ENCODE measurements around the gene TESMIN. TPM values are rescaled to one million over a fixed set of nuclear protein-coding genes. Genes with fewer than 3 reads are reported as not detected.
A peak's percentile ranks its signal among the peaks of the same experiment; 100 is the strongest.

The TESMIN gene
- polyA plus RNA-seq, 5 donors: 10.2 to 14.7 (median 11.4) TPM

GRCh38 chr11:68762481-68762880, 11.2 kb upstream of the TESMIN start:
- DNase-seq: no peak

GRCh38 chr11:68761801-68762200, 10.5 kb upstream of the TESMIN start:
- no peak for DNase-seq

DNA sequence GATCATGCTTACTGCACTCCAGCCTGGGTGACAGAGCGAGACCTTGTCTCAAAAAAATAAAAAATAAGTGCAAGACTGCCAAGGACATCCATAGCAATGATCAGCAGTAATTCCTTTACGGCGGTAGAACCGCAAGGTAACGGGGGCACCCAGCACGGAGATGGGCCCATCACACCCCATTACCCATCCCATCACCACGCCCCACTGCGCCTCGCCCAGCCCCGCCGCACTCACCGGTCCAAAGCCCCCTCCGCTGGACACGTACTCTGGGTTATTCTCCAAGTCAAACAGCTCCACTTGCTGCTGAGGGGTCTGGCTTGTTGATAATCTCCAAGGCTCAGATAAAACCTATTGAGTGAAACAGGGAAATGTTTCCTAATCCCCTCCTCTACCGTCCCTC, 8.7 kb upstream of the TESMIN start:
- no peak for DNase-seq

GRCh38 chr11:68757711-68758110, 6.4 kb upstream of the TESMIN start:
- DNase-seq: no peak

GRCh38 chr11:68756171-68756766, 4.9 kb upstream of the TESMIN start:
- no peak for DNase-seq

GRCh38 chr11:68753300-68753699, 2.0 kb upstream of the TESMIN start:
- DNase-seq: no peak

DNA sequence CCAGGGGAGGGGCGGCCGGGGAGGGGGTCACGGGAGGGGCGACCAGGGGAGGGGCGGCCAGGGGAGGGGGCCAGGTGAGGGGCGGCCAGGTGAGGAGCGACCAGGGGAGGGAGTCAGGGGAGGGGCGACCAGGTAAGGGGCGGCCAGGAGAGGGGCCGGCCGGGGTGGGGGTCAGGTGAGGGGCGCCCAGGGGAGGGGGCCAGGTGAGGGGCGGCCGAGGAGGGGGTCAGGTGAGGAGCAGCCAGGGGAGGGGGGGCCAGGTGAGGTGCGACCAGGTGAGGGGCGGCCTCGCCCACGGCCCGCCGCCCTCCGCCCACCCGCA, 355 bp downstream of the TESMIN start:
- DNase-seq: no peak

GRCh38 chr11:68750195-68751003, 921 bp downstream of the TESMIN start:
- DNase-seq: peak in 1 of 2 donors; percentile 15

DNA sequence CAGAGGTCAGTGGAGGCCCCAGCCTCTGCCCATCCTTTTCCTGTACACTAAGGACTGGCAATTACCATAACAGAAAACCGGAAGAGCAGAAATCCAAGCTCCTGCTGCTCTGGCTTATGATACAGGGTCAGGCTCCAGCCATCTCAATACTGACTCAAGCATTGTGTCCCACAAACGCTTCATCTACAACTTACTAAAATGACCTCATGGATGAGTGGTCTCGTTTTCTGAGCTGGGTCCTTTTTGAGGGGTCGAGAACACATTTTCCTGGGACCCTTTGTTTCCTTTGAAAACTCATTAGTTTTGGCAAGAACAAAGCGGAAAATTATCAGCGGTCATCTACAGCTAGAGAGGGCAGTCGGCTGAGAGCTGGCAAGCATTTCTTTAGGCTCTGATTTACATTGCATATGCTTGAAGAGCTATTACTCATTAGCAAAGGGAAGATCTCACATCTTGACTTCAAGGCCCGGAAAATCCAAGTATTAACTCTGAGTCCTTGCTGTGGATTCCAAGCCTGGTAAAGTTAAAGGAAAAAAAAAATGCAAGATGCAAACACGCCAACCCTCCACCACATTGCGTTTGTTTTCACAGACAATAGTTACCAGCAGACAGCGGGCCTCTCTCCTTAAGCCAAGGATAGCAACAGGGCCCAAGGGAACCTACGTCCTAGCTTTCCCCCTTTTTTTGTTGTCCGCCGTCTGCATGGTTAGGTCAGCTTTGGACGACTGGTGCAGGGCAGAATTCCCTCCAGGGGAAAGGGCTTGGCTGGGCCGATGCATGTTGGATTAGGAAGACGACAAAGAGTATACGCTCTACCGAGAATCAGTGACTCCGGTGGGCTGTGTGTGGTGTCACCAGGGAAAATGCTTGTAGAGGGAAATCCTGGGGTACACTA, 1.8 kb downstream of the TESMIN start:
- peak in 1 of 2 donors; percentile 3 for DNase-seq

GRCh38 chr11:68748061-68748460, 3.3 kb downstream of the TESMIN start:
- no peak for DNase-seq

DNA sequence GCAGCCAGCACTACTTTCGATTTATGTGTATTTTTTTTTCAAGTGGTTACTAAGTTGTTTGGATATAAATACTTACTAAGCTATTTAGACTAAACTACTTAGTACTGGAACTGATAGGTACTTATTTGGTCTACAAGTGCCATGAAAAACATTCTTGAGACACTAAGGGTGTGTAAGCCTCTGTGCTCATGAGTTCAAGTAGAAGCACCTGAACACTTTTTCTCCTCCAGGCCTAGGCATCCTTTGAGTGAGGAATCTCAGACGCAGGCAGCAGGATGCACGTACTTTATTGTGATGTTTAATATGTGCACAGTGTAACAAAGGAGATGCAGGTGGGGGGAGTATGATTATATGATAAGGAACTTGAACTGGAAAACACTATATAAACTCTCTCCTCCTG, 7.8 kb downstream of the TESMIN start:
- DNase-seq: no peak

DNA sequence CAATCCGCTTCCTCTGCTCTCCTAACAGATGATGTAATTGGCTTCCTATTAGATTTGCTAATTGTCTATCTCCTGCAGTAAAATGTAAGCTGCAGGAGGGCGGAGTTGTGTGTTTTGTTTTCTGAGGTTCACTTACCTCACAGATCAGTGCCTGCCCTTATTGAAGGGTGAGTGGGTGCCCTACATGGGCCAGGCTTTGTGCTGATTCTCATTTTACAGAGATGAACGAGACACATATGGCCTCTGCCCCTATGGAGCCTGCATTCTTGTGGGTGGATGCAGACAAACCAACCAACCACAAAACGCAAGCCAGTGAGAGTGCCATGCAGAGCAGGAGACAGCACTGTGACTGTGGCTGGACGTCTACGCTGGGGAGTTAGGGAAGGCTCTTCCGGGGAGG, 9.9 kb downstream of the TESMIN start:
- no peak for DNase-seq

- no peak for DNase-seq
Observed at GRCh38 chr11:68735646-68736045, 15.7 kb downstream of the TESMIN start.

DNA sequence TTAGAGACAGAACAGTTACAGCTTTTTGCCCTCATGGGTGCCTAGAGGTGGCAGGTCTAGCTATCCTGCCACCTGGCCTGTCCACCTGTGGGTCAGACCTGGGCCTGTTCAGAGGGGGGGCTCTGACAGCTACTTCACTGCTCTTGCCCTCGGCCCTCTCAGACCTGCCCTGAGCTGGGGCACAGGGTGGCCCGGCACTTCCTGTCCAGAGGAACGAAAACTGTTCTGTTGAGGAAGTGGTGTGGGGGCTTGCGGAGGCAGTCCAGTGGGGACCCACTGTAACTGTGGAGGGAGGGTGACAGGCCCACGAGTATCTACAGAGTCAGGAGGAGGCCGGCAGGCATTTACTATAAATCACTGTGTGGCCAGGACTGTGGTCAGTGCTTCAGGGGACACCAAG, 16.2 kb downstream of the TESMIN start:
- DNase-seq: no peak

DNA sequence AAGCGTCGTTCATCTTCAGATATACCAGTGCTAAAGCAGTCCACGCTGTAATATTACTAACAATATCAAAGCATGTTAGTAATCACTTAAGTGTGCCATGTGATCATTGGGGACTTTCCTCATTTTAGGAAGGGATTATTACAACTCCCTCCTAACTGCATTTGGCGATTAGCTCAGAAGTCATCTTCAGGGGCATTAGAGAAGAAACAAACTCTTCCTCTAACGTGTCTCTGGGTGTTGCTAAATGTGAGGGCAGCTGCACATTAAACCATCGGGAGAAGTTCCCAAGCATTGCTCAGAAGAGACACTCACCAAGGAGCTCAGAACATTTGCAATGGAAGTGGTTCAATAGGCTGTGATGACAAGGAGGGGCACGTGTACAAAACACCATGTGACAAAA, 17.2 kb downstream of the TESMIN start:
- no peak for DNase-seq

DNA sequence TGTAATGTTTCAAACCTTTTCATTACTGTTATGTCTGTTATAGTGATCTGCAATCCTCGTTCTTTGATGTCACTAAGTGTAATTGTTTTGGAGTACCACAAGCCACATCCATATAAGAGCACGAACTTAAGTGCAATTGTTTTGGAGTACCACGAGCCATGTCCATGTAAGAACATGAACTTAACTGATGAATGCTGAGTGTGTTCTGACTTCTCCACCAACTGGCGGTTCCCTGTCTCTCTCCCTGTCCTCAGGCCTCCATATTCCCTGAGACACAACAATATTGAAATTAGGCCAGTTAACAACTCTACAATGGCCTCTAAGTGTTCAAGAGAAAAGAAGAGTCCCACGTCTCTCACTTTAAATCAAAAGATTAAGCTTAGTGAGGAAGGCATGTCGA, 23.5 kb downstream of the TESMIN start:
- no peak for DNase-seq

- DNase-seq: no peak
Observed at GRCh38 chr11:68724293-68724692, 27.0 kb downstream of the TESMIN start.

DNA sequence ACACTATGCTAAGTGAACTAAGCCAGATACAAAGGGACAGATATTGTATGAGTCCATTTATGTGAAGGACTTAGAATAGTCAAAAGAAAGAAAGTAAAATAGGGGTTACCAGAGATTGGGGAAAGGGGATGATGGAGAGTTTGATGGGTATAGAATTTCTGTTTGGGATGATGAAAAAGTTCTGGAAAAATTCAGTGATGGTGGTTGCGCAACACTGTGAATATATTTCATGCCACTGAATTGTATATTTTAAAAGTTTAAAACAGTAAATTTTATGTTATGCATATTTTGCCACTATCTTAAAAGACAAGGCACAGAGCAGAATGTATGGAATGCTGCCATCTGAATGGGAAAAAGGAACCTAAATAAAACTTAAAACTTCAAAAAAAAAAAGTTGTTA, 29.2 kb downstream of the TESMIN start:
- DNase-seq: no peak

GRCh38 chr11:68721075-68721474, 30.2 kb downstream of the TESMIN start:
- no peak for DNase-seq

DNA sequence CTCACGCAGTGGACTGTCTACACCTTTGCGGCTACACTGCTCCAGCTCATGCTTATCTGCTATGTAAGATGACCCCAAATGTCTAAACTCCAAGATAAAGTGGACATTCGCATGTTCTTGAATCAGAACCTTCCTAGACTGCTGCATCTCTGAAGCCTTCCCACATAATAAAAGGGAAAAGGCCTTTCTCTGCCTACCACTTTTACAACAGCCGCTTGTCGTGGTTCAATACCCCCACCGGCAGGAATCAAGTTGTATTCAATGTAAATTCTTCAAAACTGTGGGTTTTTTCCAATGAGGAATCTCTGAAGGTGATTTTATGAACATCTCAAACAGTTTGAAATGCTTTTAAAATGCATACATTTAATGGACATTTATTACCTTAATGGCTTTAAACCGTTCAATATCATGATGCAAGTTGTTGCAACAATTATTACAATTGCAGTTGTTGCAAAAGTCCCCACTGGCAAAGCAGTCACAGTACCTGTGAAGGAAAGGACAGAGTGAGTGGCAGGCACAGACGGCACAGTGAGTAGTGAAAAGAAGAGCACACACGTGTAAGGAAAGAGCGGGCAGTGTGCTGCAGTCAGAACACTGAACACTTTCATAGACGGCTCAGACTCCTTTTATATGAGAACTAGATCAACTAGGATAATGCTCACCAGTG, 35.7 kb downstream of the TESMIN start:
- no peak for DNase-seq

- DNase-seq: no peak
Observed at GRCh38 chr11:68714060-68714856, 37.1 kb downstream of the TESMIN start.
